HG03432 (cell line): ENCODE data around the gene NCAPD3.

Experiments used
- ATAC-seq: cut with Tn5 transposase; IDR thresholded peaks from one replicate; pipeline ENCODE4 v1.9.1; 2021; ENCODE audit warnings: mild to moderate bottlenecking, moderate library complexity; ENCODE audit not compliant: unreplicated experiment

The NCAPD3 gene

DNA sequence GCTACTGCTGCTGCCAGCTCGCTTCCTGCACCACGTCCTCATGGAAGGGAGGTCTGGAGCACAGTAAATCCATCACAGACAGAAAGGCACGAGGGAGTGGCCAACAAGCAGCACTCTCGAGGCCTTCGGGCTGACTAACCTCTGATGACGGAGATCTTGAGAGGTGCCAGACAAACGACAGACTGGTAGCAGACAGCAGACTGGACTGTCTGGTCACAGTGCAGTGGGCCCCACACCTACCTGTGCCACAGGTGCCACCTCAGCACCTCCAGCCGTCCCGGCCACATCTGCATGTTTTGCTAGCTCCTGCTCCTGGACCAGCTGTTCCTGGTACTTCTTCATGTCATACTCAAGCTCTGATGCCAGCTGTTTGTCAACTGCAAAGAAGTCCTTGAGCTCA is 64.1 kb downstream of the NCAPD3 start:
- no peak for ATAC-seq

DNA sequence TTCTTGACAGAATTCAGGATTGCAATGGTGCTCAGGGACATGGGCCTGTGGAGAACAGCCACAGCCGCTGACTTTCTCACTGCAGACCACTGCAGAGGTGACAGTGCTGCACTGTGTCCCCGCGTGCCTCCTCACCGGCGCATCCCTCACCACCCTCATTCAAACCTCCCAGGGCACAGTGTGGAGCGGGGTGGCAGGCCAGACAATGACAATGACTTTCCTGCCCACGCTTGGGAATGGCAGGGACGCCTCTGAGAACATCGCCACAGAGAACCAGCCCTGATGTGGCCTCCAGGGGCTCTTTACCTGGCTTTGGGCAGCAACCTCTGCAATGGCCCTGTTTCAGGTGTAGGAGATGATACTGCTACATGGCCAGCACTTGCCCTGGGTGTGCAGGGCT is 65.7 kb downstream of the NCAPD3 start:
- no peak for ATAC-seq

DNA sequence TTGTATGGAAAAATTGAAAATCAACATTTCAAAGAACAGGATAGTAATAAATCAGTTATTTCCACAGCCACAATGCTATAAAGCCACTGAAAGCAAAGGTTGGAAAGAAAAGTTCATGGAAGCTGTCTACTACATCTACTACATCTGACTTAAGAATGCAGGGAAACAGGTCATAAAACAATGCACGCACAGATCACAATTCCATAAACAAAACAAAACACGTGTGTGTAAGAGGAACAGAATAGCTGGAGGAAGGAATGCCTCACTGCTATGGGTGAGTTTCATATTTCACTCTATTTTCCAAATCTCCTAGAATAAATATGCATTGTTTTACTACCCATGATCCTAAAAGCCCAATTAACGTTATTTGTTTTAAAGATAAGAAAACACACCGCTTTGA is 66.3 kb downstream of the NCAPD3 start:
- no peak for ATAC-seq

DNA sequence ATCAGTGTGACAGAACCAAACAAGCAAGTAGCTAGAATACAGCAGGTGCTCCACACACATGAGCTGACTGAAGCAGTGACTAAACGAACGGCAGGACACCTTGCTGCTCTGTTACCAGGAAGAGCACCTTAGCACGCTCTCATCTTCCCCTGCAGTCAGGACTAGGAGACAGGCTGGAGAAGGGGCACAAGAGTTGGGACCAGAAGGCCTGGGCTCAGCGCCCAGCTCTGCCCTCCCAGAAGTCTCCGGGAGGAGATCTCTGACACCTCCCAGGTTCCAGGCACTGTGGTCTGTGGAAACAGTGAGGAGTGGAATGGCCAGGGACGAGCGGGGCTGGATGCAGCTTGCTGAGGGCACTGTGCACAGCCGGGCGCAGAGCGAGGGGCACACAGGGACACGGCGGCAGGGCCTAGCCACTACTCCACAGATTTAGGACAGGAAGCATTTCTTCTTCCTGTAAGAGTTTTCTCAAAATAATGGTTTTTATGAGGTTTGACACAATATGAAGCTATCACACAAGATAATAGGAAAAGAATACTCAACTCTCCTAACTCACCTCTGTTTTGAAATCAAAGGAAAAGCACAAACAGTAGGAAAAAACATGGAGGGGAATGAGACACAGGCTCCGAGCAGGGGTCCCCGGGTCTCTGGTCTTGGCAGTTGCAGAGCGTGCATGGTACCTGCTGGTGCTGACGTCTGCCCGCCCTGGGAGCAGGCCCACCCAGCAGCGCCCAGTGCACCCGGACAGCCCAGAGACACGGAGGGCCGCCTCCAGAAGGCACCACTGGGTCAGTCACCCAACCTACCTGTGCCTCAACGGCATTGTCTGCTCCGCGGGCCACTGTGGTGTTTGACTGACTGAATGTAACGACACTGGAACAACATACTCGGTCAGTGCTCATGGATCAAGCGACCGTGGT is 67.6 kb downstream of the NCAPD3 start:
- ATAC-seq: no peak

DNA sequence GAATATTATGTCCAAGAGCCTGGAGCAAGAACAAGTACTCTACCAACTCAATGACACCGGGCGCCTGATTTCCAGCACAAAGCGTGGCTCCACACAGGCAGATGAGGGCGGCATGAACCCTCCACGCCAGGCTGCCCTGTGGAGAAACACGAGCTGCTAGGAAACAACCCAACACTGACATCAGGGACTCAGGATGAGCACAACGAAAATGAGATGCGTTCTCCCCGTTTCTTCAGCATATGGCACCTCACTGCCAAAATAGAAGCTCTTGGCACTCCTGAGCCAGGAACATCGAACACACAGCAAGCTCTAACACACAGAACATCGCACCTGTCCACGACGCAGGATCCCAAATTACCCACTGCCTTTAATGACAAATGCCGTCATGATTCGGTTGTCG is 68.3 kb downstream of the NCAPD3 start:
- no peak for ATAC-seq

DNA sequence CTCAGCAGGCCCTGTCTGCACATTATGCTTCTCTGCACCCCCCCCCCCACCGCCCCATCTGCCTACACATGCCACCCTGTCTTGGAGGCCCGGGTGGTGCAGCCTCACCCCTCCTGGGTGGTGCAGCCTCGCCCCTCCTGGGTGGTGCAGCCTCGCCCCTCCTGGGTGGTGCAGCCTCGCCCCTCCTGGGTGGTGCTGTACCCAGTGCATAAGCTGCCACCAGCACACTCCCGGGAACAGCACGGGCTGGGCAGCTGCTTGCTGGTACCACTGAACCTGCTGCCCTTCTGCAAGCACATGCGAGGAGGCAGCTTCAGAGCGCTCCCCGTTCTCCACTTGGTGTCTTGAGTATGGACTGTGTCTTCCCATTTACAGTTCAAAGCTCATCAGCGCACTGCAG is 69.3 kb downstream of the NCAPD3 start:
- no peak for ATAC-seq

DNA sequence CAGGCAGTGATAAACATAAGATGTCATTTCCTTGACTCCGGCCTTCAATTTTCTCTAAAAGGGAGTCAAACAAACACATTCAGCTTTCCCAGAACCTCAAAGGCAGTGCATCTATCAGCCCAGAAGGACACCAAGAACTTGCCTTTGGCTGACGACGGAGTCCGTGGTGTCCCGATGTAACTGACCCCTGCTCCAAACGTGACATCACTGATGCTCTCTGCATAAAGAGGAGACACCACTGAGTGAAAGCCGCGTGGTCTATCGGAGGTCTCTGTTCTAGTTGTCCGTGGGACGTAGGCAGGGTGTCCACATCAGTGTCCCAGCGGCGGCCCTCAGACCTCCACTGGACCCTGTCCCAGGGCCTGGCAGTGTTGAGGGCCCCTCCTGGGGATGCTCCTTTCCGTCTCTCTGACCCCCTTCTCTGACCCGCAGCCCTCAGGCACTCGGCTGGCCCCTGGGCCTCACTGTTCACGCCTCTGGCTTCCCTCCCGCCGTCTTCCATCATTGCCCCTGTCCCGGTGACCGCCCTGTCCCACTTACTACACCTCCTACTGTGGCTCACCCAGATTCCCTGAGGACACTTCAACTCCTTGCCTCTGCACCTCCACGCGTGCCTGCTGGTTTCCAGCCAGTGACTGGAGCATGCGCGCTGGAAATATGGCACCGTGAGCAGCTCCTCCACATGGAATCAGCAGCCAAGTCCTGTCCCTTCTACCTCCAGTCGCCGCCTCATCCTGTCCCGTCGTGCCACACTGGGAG is 70.4 kb downstream of the NCAPD3 start:
- ATAC-seq: no peak

DNA sequence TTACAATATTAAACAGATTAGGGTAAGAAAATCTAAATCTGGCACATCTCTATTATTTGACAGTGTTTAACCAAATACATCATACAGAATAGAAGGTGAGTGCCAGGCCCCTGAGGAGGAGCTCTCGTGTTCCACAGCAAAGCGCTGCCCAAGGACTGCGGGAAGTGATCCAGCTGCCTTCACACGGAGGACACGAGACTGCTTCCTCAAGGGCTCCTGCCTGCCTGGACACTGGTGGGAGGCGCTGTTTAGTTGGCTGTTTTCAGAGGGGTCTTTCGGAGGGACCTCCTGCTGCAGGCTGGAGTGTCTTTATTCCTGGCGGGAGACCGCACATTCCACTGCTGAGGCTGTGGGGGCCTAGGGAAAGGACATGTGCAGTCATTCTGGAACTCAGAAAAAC is 71.1 kb downstream of the NCAPD3 start:
- no peak for ATAC-seq

DNA sequence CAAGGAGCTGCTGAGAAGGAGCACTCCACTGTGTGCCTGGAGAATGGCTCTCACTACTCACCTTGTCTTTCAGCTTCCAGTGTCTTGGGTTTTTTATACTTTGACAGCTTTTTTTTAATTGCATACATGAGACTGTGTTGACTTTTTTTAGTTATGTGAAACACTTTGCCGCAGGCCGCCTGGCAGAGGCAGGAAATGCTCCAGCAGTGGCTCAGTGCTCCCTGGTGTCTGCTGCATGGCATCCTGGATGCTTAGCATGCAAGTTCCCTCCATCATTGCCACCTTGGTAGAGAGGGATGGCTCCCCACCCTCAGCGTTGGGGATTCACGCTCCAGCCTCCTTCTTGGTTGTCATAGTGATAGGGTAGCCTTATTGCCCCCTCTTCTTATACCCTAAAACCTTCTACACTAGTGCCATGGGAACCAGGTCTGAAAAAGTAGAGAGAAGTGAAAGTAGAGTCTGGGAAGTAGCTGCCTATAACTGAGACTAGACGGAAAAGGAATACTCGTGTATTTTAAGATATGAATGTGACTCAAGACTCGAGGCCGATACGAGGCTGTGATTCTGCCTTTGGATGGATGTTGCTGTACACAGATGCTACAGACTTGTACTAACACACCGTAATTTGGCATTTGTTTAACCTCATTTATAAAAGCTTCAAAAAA is 72.6 kb downstream of the NCAPD3 start:
- no peak for ATAC-seq

DNA sequence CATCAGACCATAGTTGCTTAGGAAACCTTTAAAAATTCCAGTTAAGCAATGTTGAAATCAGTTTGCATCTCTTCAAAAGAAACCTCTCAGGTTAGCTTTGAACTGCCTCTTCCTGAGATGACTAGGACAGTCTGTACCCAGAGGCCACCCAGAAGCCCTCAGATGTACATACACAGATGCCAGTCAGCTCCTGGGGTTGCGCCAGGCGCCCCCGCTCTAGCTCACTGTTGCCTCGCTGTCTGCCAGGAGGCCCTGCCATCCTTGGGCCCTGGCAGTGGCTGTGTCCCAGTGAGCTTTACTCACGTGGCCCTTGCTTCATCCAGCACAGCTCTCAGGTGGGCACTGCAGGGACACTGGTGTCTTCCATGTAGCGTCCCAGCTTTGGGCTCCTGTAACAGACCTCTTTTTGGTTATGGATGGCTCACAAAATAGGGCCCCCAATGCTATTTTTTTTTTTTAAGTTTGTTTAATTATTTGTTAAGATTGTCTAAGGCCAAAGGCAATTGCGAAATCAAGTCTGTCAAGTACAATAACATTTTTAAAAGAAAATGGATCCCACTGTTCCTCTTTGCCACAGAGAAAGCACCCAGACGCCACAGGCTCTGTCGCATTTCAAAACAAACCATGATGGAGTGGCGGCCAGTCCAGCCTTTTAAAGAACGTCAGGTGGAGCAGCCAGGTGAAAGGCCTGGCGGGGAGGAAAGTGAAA is 73.4 kb downstream of the NCAPD3 start:
- ATAC-seq: no peak

DNA sequence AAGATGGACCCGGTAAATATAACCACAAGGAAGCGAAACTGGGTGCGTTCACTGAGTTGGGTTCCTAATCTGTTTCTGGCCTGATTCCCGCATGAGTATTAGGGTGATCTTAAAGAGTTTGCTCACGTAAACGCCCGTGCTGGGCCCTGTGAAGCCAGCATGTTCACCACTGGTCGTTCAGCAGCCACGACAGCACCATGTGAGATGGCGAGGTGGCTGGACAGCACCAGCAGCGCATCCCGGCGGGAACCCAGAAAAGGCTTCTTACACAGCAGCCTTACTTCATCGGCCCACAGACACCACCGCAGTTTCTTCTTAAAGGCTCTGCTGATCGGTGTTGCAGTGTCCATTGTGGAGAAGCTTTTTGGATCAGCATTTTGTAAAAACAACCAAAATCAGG is 74.4 kb downstream of the NCAPD3 start:
- ATAC-seq: no peak

DNA sequence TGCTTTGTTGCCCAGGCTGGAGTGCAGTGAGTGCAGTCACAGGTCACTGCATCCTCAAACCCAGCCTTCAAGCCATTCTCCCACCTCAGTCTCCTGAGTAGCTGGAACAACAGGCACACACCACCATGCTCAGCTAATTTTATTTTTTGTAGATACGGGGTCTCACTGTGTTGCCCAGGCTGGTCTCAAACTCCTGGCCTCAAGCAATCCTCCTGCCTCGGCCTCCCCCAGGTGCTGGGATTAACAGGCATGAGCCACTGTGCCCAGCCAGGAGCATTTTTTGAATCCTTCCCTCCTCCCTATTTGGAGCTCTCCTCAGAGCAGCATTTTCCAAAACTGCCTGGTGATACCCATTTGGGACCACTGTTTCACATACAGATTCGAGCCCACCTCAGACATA is 77.2 kb downstream of the NCAPD3 start:
- ATAC-seq: no peak

DNA sequence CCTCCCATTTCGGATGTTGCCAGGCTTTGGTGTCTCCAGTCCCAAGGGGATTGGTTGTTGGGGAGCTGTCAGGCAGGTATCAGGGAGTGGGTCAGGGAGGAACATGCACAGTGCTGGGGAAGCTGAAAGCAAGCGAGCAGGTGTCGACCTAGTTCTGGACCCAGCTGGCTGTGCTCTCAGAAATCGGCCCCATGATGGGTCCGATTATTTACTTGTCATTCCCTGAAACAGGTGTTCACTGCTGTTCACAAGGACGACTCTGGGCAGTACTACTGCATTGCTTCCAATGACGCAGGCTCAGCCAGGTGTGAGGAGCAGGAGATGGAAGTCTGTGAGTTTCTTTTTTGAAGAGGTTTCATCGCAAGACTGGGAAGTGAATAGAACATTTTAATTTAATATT is 78.1 kb downstream of the NCAPD3 start:
- ATAC-seq: no peak

DNA sequence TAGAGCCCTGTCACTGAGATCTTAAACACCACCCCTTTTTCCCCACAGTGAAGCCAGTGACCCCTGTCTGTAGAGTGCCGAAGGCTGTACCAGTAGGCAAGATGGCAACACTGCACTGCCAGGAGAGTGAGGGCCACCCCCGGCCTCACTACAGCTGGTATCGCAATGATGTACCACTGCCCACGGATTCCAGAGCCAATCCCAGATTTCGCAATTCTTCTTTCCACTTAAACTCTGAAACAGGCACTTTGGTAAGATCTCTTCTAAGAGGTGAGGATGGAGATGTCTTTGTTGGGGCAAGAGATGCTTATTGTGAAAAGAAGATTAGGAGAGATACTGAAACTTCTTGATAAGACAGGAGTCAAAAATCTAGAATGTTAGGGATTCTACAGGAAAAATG is 79.0 kb downstream of the NCAPD3 start:
- ATAC-seq: no peak

DNA sequence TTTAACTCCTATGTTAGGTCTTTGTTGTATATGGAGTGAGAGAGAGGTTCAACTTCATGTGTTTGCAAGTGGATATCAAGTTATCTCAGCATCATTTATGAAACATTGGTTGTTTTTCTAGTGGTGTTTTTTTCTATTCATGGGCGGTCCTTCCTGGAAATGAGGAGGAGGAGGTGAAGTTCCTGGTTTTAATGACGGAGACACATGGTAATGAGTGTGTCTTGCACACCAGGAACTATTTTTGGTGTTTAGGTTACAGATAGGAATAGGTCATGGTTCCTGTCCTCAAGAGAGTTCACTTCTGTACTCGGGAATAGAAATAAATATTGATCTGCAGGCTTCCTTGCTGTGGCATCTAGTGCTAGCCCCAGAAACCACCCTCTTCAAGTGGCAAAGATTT is 80.0 kb downstream of the NCAPD3 start:
- ATAC-seq: no peak

DNA sequence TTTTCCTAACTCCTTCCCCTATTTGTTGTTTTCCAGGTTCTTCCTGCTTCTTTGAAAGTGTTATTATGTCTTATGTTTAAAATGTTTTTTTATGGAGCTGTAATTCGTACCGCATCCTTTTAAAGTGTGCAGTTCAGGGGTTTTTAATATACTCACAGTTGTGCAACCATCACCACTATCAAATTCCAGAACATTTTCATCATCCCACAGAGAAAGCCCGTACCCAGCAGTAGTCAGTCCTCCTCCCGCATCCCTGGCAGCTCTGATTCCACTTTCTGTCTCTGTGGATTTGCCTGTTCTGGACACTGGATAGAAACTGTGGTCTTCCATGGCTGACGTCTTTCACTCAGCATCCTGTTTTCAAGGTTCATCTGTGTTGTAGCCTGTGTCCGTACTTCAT is 81.2 kb downstream of the NCAPD3 start:
- ATAC-seq: no peak

DNA sequence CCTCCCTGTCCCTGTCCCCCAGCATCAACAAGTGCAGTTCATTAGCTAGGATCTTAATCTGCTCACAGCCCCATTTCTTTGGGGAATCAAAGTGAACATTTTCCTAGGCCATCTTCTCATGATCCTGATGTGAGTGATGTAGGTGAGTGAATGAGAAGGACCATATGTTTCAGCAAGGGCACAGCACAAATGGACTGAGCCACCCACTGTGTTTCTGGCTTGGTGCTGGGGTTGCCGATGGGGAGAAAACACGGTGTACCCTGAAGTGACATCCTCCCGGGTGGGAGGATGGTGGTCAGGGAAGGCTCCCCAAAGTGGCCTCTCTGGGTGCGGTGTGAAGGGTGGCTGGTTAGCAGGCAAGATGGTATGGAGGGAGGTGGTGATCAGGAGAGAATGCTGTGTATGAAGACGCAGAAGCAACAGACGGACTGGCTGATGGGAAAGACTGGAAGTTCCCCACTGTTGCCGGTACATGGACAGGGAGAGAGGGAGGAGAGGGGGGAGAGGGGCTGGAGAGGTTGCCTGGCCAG is 82.7 kb downstream of the NCAPD3 start:
- no peak for ATAC-seq

DNA sequence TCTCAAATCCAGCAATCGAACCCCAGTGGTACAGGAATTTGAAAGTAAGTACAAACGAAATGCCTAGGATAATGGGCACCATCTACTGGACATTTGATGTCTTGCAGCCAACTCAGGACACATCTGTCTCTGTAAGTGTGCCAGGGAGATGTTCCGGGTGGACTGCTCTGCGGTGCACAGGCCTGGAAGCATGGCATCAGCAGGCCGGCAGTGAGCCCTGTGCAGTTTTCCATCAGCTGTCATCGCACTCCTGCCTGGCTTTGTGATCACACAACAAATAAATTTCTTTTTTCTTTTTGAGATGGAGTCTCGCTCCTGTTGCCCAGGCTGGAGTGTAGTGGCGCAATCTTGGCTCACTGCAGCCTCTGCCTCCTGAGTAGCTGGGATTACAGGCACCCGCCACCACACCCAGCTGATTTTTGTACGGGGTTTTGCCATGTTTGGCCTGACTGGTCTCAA is 83.9 kb downstream of the NCAPD3 start:
- no peak for ATAC-seq

DNA sequence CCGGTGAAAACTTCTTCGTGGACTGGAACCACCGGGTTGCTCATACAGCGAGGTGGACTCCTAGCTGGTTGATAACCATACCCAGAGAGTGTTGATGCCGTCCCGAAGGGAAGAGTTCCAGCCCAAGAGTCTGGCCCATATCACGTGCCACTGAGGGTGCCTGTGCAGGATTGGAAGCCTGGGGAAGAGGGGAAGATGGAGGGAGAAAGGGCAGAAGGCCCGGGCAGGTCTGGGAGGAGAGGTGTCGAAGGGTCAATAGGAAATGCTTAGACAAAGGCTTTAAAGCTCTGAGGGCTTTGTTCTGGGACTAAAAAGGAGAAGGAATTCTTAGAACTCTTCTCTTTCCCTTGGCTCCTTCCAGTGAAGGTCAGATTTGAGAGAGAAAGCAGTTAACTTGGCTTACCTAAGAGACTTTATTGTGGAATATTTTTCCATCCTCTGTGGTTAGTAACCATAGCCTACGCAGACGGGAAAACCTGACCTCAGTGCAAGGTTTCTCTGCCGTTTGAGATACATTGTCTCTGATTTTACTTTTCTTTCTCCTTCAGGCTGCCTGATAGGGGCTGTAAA is 84.4 kb downstream of the NCAPD3 start:
- no peak for ATAC-seq

DNA sequence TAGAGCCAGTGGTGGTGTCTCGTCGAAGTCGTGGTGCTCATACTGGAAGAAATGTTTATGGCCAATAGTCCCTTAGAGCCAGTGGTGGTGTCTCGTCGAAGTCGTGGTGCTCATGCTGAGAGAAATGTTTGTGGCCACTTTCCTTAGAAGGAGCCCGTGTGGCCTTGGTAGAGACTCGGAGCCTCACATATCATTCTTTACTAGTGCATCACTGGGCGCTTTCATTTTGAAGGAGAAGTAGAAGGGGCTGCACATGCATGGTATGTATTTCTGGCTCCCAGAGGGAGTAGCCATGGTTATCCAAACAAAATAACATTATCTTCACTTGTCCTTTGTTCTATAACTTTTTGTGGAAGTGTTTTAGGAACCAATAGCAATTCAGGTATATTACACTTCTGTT is 85.4 kb downstream of the NCAPD3 start:
- no peak for ATAC-seq
